Activated gamma-delta T cell (primary cell): Measurements from ENCODE around the gene PTPN14.

ENCODE experiments used
- DNase-seq: peaks from one replicate; lab custom pipeline; 2025; lab: John Stamatoyannopoulos, UW

PTPN14 gene

GRCh38 chr1:214454569-214455396 is 96.6 kb downstream of the PTPN14 start:
- DNase-seq = no peak

- no peak for DNase-seq
Observed at GRCh38 chr1:214453109-214453722, 98.2 kb downstream of the PTPN14 start.

- DNase-seq = no peak
Observed at GRCh38 chr1:214452152-214452784, 99.1 kb downstream of the PTPN14 start.

- no peak for DNase-seq
Observed at GRCh38 chr1:214451596-214451995, 99.8 kb downstream of the PTPN14 start.

- DNase-seq = no peak
Observed at GRCh38 chr1:214449371-214449770, 102.0 kb downstream of the PTPN14 start.

- DNase-seq = no peak
Observed at GRCh38 chr1:214448536-214448935, 102.9 kb downstream of the PTPN14 start.

GRCh38 chr1:214447557-214447871 is 103.9 kb downstream of the PTPN14 start:
- DNase-seq = no peak

- DNase-seq = no peak
Observed at GRCh38 chr1:214446772-214447556, 104.4 kb downstream of the PTPN14 start.

GRCh38 chr1:214445831-214446614 is 105.4 kb downstream of the PTPN14 start:
- no peak for DNase-seq

- DNase-seq = no peak
Observed at GRCh38 chr1:214445199-214445598, 106.2 kb downstream of the PTPN14 start.

- DNase-seq = no peak
Observed at GRCh38 chr1:214444182-214444939, 107.0 kb downstream of the PTPN14 start.

- DNase-seq = no peak
Observed at GRCh38 chr1:214441119-214441518, 110.3 kb downstream of the PTPN14 start.

GRCh38 chr1:214440219-214440965 is 111.0 kb downstream of the PTPN14 start:
- no peak for DNase-seq

- DNase-seq = no peak
Observed at GRCh38 chr1:214439352-214440119, 111.9 kb downstream of the PTPN14 start.

- DNase-seq = no peak
Observed at GRCh38 chr1:214438530-214438929, 112.9 kb downstream of the PTPN14 start.

GRCh38 chr1:214438075-214438474 is 113.3 kb downstream of the PTPN14 start:
- DNase-seq = no peak

- DNase-seq = no peak
Observed at GRCh38 chr1:214435867-214436266, 115.5 kb downstream of the PTPN14 start.

- no peak for DNase-seq
Observed at GRCh38 chr1:214432245-214432644, 119.2 kb downstream of the PTPN14 start.
